AG09309 (cell line): ENCODE results near the gene CER1.

ENCODE experiments used
- DNase-seq: peaks from one replicate; pipeline ENCODE4 v3.0.0-alpha.2; 2010; ENCODE audit warnings: low read depth
- H3K4me3 ChIP-seq: 2 replicates; pipeline ENCODE4 v1.5.1; 2011; ENCODE audit warnings: mild to moderate bottlenecking, low read depth, low read length, moderate library complexity; ENCODE audit not compliant: control insufficient read depth
- TF ChIP-seq, protein P1 (sequence below): IDR thresholded peaks from 2 replicates; pipeline ENCODE4 v1.5.1; 2011; ENCODE audit warnings: mild to moderate bottlenecking, low read depth, low read length, inconsistent platforms; ENCODE audit not compliant: insufficient read depth, control insufficient read depth; ENCODE audit errors: missing control alignments

CER1 gene

GRCh38 chr9:14747111-14747510 lies 24.6 kb upstream of the CER1 start:
- DNase-seq = no peak
- TF ChIP-seq, protein P1, sequence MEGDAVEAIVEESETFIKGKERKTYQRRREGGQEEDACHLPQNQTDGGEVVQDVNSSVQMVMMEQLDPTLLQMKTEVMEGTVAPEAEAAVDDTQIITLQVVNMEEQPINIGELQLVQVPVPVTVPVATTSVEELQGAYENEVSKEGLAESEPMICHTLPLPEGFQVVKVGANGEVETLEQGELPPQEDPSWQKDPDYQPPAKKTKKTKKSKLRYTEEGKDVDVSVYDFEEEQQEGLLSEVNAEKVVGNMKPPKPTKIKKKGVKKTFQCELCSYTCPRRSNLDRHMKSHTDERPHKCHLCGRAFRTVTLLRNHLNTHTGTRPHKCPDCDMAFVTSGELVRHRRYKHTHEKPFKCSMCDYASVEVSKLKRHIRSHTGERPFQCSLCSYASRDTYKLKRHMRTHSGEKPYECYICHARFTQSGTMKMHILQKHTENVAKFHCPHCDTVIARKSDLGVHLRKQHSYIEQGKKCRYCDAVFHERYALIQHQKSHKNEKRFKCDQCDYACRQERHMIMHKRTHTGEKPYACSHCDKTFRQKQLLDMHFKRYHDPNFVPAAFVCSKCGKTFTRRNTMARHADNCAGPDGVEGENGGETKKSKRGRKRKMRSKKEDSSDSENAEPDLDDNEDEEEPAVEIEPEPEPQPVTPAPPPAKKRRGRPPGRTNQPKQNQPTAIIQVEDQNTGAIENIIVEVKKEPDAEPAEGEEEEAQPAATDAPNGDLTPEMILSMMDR = no peak
- H3K4me3 ChIP-seq = no peak overlapping the region

GRCh38 chr9:14746626-14747025 lies 24.1 kb upstream of the CER1 start:
- H3K4me3 ChIP-seq = no peak overlapping the region
- DNase-seq = no peak
- TF ChIP-seq, protein P1 = no peak

DNA sequence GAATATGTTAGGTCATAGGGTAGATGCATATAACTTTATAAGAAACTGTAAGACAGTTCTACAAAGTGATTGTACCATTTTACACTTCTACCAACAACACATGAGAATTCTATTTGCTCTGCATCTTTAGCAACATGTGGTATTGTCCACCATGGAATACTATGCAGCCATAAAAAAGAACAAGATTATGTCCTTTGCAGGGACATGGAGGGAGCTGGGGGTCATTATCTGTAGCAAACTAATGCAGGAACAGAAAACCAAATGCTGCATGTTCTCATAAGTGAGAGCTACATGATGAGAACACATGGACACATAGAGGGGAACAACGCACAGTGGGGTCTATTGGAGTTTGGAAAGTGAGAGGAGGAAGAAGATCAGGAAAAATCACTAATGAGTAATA lies 22.2 kb upstream of the CER1 start:
- no peak overlapping the region for H3K4me3 ChIP-seq
- TF ChIP-seq, protein P1 = no peak
- DNase-seq = no peak

- TF ChIP-seq, protein P1 = no peak
- no peak overlapping the region for H3K4me3 ChIP-seq
- DNase-seq = no peak
These were observed 18.8 kb upstream of the CER1 start for GRCh38 chr9:14741369-14741768.

- DNase-seq = no peak
- H3K4me3 ChIP-seq = no peak overlapping the region
- TF ChIP-seq, protein P1 = no peak
These were observed 10.6 kb upstream of the CER1 start for GRCh38 chr9:14733133-14733532.

GRCh38 chr9:14731294-14731981 lies 8.9 kb upstream of the CER1 start:
- TF ChIP-seq, protein P1 = no peak
- DNase-seq = no peak
- no peak overlapping the region for H3K4me3 ChIP-seq
